ENCODE data around the gene C2orf68.

- TF ChIP-seq POLR2A (IDR thresholded peaks at IDR 0.05) (no peak), CTCF (IDR thresholded peaks at IDR 0.05) (no peak)
These were observed 33.4 kb downstream of the C2orf68 start for GRCh38 chr2:85578243-85579180.

Measured in thyroid gland (tissue), 4 donors.